Measurements from ENCODE around the gene GCK.
A peak's percentile ranks its signal among the peaks of the same experiment; 100 is the strongest.

GCK gene

DNA sequence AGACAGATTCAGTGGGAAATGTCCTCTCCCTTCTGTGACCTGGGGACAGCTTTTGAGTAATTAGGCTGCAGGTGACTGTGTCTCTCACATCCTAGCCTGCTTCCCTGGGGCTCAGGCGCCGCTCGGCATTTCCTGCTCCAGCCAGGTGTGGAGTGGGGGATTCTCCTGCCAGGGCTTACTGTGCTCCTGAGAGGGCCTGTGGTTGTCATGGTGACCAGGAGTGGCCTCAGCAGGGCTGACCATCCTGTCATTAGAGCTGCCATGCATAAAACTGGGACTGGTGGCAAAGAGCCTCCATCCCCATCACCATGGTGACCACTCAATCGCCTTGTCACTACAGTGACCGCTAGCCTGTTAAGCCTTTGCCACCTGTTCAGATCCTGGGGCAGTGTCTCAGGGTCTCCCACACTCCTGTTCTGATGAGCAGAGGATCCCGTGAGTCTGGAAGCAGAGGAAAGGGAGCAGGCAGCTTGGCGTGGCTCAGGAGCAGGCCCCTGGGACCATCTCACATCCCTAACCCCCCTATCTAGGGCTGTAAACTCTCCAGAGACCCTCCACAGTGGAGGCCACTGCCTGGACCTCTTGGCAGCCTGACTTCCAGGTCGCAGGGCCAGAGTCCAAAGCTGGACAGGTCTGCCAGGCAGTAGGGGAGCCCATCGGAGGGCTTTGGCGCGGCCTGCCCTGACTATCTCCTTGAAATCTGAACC lies at the start of gene GCK:
Gene GCK, minus strand, starts transcription at position 154 of the 707 bp plus-strand sequence. CDS start 486 bp downstream, outside the sequence.
- peak; percentile 66 for DNase-seq

DNA sequence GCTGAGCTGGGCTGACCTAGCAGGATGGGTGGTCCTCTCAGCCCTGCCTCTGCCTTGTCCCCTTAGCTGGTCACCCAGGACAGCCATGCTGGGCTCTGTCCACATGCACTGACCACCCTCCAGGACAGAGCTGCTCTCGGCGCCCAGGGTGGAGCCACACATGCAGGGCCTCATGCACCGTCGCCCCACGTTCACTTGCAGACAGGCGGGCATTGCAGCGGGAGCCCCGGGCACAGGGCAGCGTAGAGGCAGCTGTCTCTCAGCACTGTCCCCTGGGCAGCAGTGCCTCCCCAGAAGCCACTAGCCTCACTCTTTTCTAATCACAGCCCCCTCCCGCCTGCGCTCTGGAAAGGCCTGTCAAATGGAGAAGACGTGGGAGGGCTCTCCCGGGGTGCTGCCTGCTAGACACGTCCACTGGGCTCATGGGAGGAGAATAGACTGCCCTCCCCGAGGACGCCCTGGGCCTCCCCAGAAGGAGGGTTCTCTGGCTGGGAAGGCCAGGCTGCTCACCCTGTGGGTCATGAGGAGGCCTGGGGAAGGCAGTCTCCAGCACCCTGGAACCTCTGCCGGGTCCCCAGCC lies 49.0 kb upstream of the GCK start:
- DNase-seq = no peak

DNA sequence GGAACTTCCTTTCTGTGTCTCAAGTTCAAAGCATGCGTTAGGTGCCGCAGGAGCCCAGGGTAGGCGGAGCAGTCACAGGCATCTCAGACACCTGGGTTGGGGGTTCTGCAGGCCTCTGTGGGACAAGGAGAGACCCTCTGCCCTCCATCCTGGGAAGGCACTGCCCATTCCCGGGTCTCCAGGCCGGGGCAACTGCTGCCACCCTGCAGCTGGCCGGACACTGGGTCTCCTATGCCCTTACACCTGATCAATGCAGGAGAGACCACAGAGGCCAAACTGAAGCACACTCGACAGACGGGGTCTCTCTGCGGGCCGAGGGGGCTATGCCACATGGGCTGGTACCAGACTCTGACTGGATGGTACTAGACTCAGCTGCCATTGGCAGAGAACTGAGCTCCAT lies 48.5 kb upstream of the GCK start:
- no peak for DNase-seq

DNA sequence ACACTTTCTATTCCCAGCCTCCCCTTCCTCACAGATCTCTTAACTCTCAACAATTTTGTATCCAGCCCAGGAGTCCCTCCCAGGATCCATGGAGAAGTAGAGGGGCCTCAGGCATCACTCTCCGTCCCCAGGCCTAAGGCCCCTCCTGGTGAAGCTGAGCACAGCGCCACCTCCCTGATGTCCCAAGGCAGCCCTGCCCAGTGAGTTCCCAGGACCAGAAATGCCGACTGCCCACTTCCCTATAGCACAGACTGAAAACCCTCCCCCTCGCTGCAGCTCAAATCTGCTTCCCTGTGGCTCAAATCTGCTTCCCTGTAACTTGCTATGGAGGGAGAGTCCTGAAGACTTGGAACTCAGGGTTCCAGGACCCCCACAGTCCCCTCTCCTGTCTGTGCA lies 47.1 kb upstream of the GCK start:
- no peak for DNase-seq

GRCh38 chr7:44235582-44236332 lies 46.5 kb upstream of the GCK start:
- no peak for DNase-seq

GRCh38 chr7:44235066-44235465 lies 45.8 kb upstream of the GCK start:
- DNase-seq = no peak

DNA sequence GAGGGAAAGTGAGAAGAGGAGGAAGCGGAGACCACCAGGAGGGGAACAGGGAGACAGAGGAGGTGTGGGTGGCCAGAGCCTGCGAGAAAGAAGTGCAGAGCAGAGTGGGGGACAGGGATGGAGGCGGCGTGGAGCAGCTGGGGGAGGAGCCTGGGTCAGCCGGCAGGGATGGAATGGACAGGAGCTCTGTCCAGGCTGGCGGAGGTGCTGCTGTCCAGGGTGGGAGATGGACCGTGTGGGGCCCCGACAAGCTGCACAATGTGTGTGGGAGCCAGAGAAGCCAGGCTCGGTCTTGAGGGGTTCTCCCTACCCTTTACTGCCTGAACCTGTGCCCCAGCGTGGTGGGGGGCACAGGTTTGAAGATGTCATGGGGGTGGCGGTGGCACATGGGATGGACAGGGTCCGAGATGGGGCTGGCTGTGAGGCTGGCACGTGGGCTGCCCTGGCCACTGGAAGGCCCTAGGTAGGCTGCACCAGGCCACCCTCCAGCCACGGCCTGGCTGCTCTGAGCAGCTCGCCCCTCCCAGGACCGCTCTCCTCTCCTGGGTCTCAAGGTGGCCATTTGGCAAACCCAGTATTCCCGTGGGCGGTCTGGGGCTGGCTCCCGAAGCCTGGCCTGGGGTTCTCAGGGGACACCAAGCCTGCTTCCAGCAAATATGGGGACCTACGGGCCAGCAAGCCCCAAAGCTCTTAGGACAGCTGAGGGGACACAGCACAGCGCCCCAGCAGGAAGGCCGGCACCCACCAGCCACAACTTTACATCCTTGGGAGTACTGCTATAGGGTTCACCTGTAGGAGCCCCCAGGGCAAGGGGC lies 43.9 kb upstream of the GCK start:
- DNase-seq = no peak

- no peak for DNase-seq
Observed at GRCh38 chr7:44232396-44232795, 43.2 kb upstream of the GCK start.

DNA sequence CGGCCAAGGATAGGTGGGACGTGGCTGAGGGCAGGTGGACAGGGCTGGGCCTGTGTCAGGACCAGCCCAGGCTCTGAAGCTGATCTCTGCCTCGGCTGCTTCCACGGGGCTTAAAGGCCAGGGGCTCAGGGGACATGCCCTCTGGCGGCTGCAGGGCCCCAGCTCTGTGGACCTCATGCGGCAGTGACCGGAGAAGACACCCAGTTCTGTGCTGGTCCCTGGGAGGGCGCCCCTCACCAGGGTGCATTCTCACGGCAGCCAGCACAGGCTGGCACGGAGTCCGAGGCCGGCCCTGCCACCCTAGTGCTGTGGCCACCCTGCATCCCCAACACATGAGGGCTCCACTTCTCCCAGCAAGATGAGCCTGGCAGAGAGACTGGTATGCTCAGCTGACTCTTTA lies 41.8 kb upstream of the GCK start:
- DNase-seq = no peak

DNA sequence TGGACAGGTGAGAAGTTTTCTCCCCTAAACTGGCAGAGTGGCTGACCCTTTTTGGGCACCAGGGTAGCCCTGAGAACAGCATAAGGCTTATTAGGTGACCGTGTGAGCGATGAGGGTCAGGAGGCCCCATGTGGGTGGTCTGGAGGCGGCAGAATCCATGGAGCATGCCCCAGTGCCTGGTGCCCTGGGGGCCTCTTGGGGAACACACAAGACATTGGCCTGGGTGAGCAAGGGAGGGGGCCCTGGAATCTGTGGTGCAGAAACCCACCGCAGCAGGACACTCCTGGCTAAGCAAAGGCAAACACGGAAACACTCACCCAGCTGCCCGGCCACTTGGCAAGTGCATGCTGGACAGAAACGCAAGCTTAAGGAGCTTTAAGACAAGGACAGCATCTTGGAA lies 41.0 kb upstream of the GCK start:
- no peak for DNase-seq

DNA sequence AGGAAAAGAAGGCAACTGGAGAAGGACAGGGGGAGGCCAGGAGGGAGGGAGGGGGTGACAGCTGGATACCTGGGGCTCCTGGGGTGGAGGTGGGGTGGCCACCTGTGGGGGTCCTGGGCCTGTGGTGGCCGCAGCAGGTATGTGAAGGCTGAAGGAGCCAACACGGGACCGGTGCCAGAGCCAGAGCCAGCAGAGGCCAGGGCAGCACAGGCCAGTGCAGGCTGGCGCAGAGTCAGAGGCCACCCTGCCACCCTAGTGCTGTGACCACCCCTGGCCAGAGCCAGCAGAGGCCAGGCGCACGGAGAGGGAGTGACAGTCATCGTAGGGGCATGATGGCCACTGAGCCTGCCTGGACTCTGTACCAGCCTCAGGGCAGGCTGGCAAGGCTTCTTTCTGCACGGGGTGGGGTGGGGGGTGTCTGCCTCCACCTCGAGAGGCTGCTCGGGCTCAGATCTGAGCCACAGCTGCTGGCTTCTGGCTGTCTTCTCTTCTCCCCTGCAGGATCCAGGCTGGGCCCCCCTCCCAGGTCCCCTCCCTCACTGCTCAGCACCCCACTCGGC lies 40.4 kb upstream of the GCK start:
- DNase-seq = no peak

DNA sequence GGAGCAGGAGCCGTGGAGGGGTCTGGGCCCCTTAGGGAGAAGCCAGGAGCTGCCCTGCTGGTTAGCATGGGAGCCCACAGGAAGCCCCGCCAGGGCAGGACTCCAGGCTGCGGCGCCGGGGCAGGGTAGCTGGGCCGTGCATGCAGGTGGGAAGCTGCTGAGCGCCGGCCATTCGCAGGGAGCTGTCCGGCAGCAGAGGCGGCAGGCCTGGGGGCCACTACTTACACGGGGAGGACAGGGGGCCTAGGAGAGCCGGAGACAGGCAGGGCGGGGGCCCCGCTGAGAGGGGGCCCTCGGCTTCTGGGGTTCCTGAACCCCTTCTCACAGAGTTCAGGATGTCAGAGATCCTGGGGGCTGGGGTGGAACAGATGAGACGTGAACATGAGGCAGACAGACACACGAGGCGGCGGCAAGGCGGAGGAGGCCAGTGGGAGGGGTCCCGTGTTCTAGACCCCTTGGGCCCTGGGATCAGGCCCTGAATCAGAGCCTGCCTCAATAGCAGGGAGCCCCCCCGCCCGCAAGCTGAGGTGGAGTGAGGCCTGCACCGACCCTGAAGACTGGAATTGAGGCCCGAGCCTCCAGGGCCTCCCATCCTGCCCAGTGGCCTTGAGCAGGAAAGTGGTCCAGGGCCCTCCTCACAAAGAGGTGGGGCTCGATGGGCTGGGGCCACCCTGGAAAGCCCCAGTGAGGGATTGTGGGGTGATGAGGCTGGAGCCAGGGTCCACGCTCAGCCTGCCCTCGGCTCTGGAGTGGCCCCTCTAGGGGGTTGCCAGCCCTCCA lies 39.5 kb upstream of the GCK start:
- no peak for DNase-seq

- no peak for DNase-seq
Observed at GRCh38 chr7:44227911-44228310, 38.7 kb upstream of the GCK start.

DNA sequence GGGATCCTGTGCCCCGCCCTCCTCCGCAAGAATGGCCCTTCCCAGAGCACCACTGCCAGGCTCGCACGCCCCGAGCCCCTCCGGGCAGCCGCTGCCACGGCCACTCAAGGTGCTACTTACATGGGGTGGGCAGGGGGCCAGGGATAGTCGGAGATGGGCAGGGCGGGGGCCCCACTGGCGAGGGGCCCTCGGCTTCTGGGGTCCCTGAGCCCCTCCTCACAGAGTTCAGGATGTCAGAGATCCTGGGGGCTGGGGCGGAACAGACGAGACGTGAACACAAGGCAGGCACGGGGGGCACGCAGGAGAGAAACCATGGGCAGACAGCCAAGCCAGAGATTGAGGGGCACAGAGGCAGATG lies 37.1 kb upstream of the GCK start:
- DNase-seq = no peak

- DNase-seq = no peak
Observed at GRCh38 chr7:44225566-44226395, 36.5 kb upstream of the GCK start.

GRCh38 chr7:44224974-44225565 lies 35.8 kb upstream of the GCK start:
- no peak for DNase-seq

DNA sequence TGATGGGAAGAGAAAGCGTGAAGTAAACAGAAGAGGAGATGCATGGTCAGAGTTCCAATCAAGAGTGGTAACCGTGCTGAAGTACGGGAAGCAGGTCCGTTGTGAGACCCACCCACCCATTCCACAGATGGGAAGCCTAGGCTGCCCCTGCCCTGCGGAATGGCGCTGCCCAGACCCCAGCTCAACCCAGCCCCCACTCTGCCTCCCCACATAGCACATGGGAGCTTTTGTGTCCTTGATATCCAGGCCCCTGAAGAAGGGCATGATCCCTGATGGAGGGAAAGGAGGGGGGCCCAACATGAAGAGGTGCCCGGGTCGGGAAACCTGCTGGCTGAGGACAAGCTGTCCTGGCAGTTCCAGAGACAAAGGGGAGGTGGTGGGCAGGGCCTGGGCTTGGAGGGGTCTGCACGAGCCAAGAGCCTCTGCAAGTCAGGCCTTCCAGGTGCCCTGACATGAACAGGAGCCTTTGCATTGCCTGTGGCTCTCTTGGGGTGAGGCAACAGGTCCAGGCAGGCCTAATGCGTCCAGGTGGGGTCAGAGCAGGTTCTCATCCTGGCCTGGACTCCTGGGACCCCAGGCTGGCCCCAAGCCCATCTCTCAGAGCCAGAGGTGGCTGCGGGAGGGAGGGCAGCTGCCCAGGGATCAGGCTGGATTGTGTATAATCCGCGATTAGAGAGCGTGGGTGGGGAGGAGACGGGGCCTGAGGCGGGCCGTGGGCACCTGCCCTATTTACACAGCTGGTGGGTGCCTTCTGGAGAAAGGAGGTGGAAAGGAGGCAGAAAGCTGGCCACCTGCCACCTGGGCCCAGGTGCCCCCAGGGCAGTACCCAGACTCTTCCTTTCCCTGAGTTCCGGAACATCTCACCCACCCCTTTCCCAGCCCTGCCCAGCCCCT lies 35.1 kb upstream of the GCK start:
- peak; percentile 36 for DNase-seq

DNA sequence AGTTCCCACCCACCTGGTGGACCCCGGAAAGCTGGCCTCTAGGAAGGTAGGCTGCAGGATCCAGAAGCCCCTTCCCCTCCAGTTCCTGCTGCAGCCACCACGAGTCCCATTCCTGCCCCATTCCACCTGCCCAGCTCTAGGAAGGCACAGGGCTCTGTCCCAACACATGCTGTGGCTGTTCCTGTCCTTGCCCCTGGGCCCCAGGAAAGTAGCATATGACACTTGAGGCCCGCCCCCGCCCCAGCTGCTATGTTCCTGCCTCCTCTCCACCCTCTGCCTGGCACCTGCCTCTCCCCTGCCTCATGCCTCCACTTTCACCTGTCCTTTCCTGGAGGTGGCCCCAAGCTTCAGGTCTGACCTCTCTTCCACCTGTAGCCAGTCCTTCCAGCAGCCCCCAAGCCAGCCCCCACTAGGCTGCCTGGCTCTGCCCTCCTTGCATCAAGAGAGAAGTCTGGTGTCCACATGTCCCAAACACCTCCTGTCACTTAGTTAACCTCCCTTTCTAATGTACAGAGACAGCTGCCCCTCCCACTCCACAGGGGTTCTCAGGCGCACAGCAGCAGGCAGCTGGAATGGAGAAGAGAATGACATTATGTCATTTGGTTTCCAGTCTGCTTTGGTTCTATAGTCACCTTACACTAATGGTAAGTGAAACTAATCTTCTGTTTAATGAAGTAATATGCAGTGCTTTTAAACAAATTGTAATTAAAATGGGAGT lies 34.3 kb upstream of the GCK start:
- DNase-seq = no peak

GRCh38 chr7:44222776-44223261 lies 33.6 kb upstream of the GCK start:
- DNase-seq = no peak

Measured in NCI-H2029 (cell line).